K562 (cell line): ENCODE data around the gene MYH9. TPM values are rescaled to one million over a fixed set of nuclear protein-coding genes. Genes with fewer than 3 reads are reported as not detected.

Experiments used
- ATAC-seq: fragments of 200-7000 bp; cut with Tn5 transposase; 3 replicates; pipeline ENCODE4 v1.9.1; 2020; ENCODE audit warnings: moderate library complexity
- BruUV-seq: library from RNA; stranded (reverse); fragments of 400-500 nt; replicated peaks from 2 replicates; lab custom pipeline; 2021; lab: Mats Ljungman, UMichigan
- CTCF ChIA-PET: fragments of 300-600 bp; formaldehyde crosslinking; extraction: SDS; loops from one replicate; lab custom pipeline; 2021; ENCODE audit warnings: low intra/inter-chr PET ratio; lab: Yijun Ruan, JAX
- POLR2A ChIA-PET: fragments of 300-600, 350-650 bp; sonication (Branson Sonifier 250); formaldehyde crosslinking; extraction: SDS; loops from one replicate; lab custom pipeline; 2021; ENCODE audit warnings: antibody characterized with exemption, inconsistent platforms; lab: Yijun Ruan, JAX
- DNase-seq, 4 experiments: peaks; one replicate each; pipeline versions ENCODE4 v3.0.0 to v3.0.0-alpha.2; 2011 to 2018; ENCODE audit warnings: low spot score in 3 of 4, mixed read lengths in 3 of 4; ENCODE audit errors: extremely low read depth in 1 of 4
- FAIRE-seq: peaks from 2 replicates; lab custom pipeline; 2011; peaks lifted over from hg19 to GRCh38; lab: Jason Lieb, UNC
- H2AFZ ChIP-seq: 2 replicates; pipeline ENCODE4 v1.6.0; 2011; ENCODE audit warnings: low read depth, low read length, control low read depth, inconsistent platforms
- H3K27ac ChIP-seq: fragments of 200-600 bp; 3 replicates; pipeline ENCODE4 v1.8.0; 2011; ENCODE audit warnings: low read depth, mild to moderate bottlenecking, control low read depth, inconsistent platforms, low read length, moderate library complexity, mixed read lengths; ENCODE audit errors: extremely low read depth
- H3K27me3 ChIP-seq, 2 experiments: fragments of 300-600 bp in 1 of 2; 2 replicates in 1 of 2; 3 replicates in 1 of 2; pipeline versions ENCODE4 v1.6.0 to v1.8.0; 2011; ENCODE audit warnings: inconsistent platforms in 2 of 2, low read length in 2 of 2, mild to moderate bottlenecking in 1 of 2, mixed read lengths in 1 of 2, moderate library complexity in 1 of 2; ENCODE audit not compliant: control insufficient read depth in 2 of 2, insufficient read depth in 2 of 2
- H3K36me3 ChIP-seq: fragments of 300-600 bp; 3 replicates; pipeline ENCODE4 v1.8.0; 2011; ENCODE audit warnings: mild to moderate bottlenecking, low read length, inconsistent platforms; ENCODE audit not compliant: control insufficient read depth, insufficient read depth
- H3K4me1 ChIP-seq, 2 experiments: fragments of 200-600 bp in 1 of 2; replicated peaks in 1 of 2; 2 replicates in 1 of 2; 3 replicates in 1 of 2; pipeline versions ENCODE4 v1.5.1 to v1.8.0; 2011; ENCODE audit warnings: inconsistent platforms in 2 of 2, low read length in 2 of 2, mild to moderate bottlenecking in 1 of 2, mixed read lengths in 1 of 2, moderate library complexity in 1 of 2; ENCODE audit not compliant: control insufficient read depth in 2 of 2, insufficient read depth in 2 of 2
- H3K4me2 ChIP-seq: 2 replicates; pipeline ENCODE4 v1.6.1; 2011; ENCODE audit warnings: low read length, control low read depth, inconsistent platforms, mixed read lengths; ENCODE audit not compliant: insufficient read depth
- H3K4me3 ChIP-seq: fragments of 200-600 bp; sonication (generic), shearing (Covaris generic); 2 replicates; pipeline ENCODE4 v1.5.1; 2016; ENCODE audit warnings: control low read depth, inconsistent platforms
- H3K79me2 ChIP-seq: fragments of 200-600 bp; 3 replicates; pipeline ENCODE4 v1.8.0; 2011; ENCODE audit warnings: low read length, inconsistent platforms; ENCODE audit not compliant: control insufficient read depth, insufficient read depth
- H3K9ac ChIP-seq, 2 experiments: 2 replicates each; pipeline versions ENCODE4 v1.6.0 to v1.6.1; 2011; ENCODE audit warnings: low read depth in 2 of 2, low read length in 2 of 2, control low read depth in 1 of 2, inconsistent platforms in 1 of 2, mild to moderate bottlenecking in 1 of 2, mixed read lengths in 1 of 2; ENCODE audit not compliant: insufficient read depth in 1 of 2
- H3K9me1 ChIP-seq: one replicate; pipeline ENCODE4 v1.6.0; 2011; ENCODE audit warnings: inconsistent platforms, mild to moderate bottlenecking, low read length, moderate library complexity; ENCODE audit not compliant: control insufficient read depth, insufficient read depth
- H3K9me3 ChIP-seq: replicated peaks from 2 replicates; pipeline ENCODE4 v1.5.1; 2011; ENCODE audit warnings: low read depth, low read length, inconsistent platforms; ENCODE audit not compliant: control insufficient read depth, insufficient read depth
- H4K20me1 ChIP-seq: replicated peaks from 2 replicates; pipeline ENCODE4 v1.6.1; 2011; ENCODE audit warnings: low read length, inconsistent platforms, mixed read lengths; ENCODE audit not compliant: control insufficient read depth, insufficient read depth
- ATF7 ChIP-seq: fragments of 450-650 bp; IDR thresholded peaks from 2 replicates; pipeline ENCODE4 v1.7.1; 2014; ENCODE audit warnings: mild to moderate bottlenecking, moderate library complexity
- HCFC1 ChIP-seq: IDR thresholded peaks from 2 replicates; pipeline ENCODE4 v1.6.1; 2012; ENCODE audit warnings: low read depth, low read length, improper control_type of control experiment
- NR2F6 ChIP-seq: fragments of 450-650 bp; formaldehyde crosslinking; IDR thresholded peaks from 2 replicates; pipeline ENCODE4 v1.4.0; 2020; ENCODE audit warnings: mild to moderate bottlenecking
- OTX1 ChIP-seq: fragments of 450-650 bp; formaldehyde crosslinking; IDR thresholded peaks from 2 replicates; pipeline ENCODE4 v1.4.0; 2022; ENCODE audit warnings: mild to moderate bottlenecking
- PRMT5 ChIP-seq: sonication (generic); formaldehyde crosslinking; IDR thresholded peaks from 2 replicates; pipeline ENCODE4 v1.5.0; 2020; ENCODE audit warnings: missing genetic modification reagents
- RAD51 ChIP-seq: fragments of 450-650 bp; IDR thresholded peaks from 2 replicates; pipeline ENCODE4 v1.7.1; 2016; ENCODE audit warnings: low read depth, mild to moderate bottlenecking, borderline replicate concordance
- SIRT6 ChIP-seq: IDR thresholded peaks from one replicate; pipeline ENCODE4 v1.6.1; 2012; ENCODE audit warnings: low read depth, mild to moderate bottlenecking, control low read depth, inconsistent platforms, low read length, moderate library complexity
- TGIF2 ChIP-seq: sonication (generic); formaldehyde crosslinking; IDR thresholded peaks from 2 replicates; pipeline ENCODE4 v1.8.1; 2022; ENCODE audit warnings: mild to moderate bottlenecking, missing genetic modification reagents, moderate library complexity
- U2AF1 ChIP-seq: fragments of 200-400 bp; formaldehyde crosslinking; optimal IDR thresholded peaks from 2 replicates; pipeline ENCODE3; 2017; ENCODE audit warnings: mild to moderate bottlenecking, low read depth, low read length, moderate library complexity
- ZEB2 ChIP-seq: fragments of 450-650 bp; IDR thresholded peaks from 2 replicates; pipeline ENCODE4 v1.6.1; 2016
- ZNF717 ChIP-seq: fragments of 250-450 bp; sonication (Bioruptor Pico); IDR thresholded peaks from 2 replicates; pipeline ENCODE4 v1.5.0; 2021
- WGBS: fragments of 100-300 bp; shearing (Covaris generic); methylation state at CpG from one replicate; pipeline ENCODE4 v1.1.6; 2016; ENCODE audit warnings: low coverage, mixed read lengths; ENCODE audit not compliant: insufficient coverage; ENCODE audit errors: missing lambda C conversion rate; 5-methylcytosine and 5-hydroxymethylcytosine counted together
- in situ Hi-C: fragments of 300-500 bp; cut with MboI; formaldehyde crosslinking; loops from 4 replicates; pipeline ENCODE4 v1.15.0; 2018; ENCODE audit warnings: inconsistent platforms, mixed read lengths
- intact Hi-C: fragments of 100-400 bp; cut with micrococcal nuclease; formaldehyde crosslinking; loops from 2 replicates; pipeline ENCODE4 v1.14.2; 2022
- polyA plus RNA-seq, 8 experiments: library from polyadenylated mRNA; depleted of rRNA in 4 of 8; stranded (reverse) in 5 of 8; unstranded in 3 of 8; fragments of >200 nt; fragmentation: Nextera tagmentation in 2 of 8; fragmentation: Illumina TruSeq in 1 of 8; extraction: Ambion mirVana in 2 of 8; extraction: Trizol in 1 of 8; gene quantifications; 2 replicates each; pipeline versions ENCODE4 v1.2.1 to v1.2.3, GENCODE V29; 2011 to 2014; ENCODE audit warnings: inconsistent platforms in 1 of 8, missing spikeins in 1 of 8
- total RNA-seq, 7 experiments: library from RNA; depleted of rRNA in 6 of 7; stranded (reverse); fragments of >200 nt in 6 of 7; fragmentation: Illumina TruSeq in 2 of 7; extraction: Trizol in 2 of 7; gene quantifications; 2 replicates each; pipeline versions ENCODE4 v1.2.1 to v1.2.3, GENCODE V29; 2011 to 2021; ENCODE audit warnings: low replicate concordance in 1 of 7
- TF ChIP-seq, protein P1 (sequence below): IDR thresholded peaks from 2 replicates; pipeline ENCODE4 v1.6.1; 2014; ENCODE audit warnings: antibody characterized with exemption
- TF ChIP-seq, protein P2 (sequence below): fragments of 450-650 bp; IDR thresholded peaks from 2 replicates; pipeline ENCODE4 v1.6.1; 2016; ENCODE audit warnings: low read depth, mild to moderate bottlenecking, moderate library complexity
- TF ChIP-seq, protein P3 (sequence below): fragments of 200-800 bp; sonication (Bioruptor generic); IDR thresholded peaks from 2 replicates; pipeline ENCODE4 v1.6.1; 2016; ENCODE audit warnings: missing genetic modification characterization, missing compliant biosample characterization

The MYH9 gene
- total and polyA plus RNA-seq, 9 of the 15 experiments (the other 6 are each of a cell fraction or from before 2014, with no cell fraction given) = 0.71 to 111 (median 24.6) TPM

DNA sequence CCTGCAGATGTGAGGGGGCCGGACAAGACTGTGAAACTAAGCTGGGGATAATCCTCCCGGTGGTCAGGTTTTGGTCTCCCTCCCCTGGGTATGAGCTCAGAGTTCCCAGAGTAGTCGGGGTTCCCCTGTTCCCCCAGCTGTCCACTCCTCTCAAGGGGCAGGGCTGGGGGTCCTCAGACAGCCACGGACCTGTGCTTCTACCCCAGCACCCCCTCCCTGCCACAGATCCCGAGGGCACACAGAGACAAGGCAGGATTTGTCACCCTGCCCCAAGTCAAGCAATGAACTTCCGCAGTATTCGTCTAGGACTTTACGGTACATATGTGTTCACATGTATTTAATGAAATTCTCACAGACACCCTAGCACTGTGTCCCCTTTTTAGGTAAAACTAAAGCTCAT, 89.6 kb downstream of the MYH9 start (continued):
- TF ChIP-seq, protein P1, sequence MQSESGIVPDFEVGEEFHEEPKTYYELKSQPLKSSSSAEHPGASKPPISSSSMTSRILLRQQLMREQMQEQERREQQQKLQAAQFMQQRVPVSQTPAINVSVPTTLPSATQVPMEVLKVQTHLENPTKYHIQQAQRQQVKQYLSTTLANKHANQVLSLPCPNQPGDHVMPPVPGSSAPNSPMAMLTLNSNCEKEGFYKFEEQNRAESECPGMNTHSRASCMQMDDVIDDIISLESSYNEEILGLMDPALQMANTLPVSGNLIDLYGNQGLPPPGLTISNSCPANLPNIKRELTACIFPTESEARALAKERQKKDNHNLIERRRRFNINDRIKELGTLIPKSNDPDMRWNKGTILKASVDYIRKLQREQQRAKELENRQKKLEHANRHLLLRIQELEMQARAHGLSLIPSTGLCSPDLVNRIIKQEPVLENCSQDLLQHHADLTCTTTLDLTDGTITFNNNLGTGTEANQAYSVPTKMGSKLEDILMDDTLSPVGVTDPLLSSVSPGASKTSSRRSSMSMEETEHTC = no peak

DNA sequence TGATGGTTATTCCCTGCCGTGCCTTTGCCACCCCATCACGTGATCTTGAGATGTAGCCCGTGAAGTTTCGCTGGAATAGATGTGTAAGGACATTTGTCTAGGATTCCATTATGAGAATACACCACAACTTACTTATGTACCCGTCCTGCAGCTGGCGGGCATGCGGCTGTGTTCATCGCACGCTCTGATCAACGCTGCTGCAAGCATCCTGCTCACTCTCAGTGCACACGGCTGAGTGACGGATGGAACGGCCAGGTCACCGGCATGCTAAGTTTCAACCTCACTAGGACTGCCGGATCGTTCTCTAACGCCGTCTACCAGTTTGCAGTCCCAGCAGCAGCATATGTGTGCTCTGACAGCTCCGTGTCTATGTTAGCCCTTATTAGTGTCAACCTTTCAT, 90.2 kb downstream of the MYH9 start:
- ChIA-PET CTCF (interaction anchor here (0.7 kb wide), 1 partner anchor 126 kb away, joined by 3 read pairs; no protein-coding TSS in a partner anchor), POLR2A (interaction anchor here (0.7 kb wide), 1 partner anchor 12 kb away, joined by 3 read pairs; no protein-coding TSS in a partner anchor)
- Histone ChIP-seq H3K4me1 (no peaks in the 10 kb centered on the region; a peak in 1 of 5 replicates), H2AFZ (no peak overlapping the region), H3K4me2 (no peak overlapping the region), H4K20me1 (no peaks in the 10 kb centered on the region; the same call in 1 of the 2 replicates), H3K27ac (no peak overlapping the region), H3K4me3 (no peak overlapping the region), H3K9ac (no peak overlapping the region), H3K36me3 (peaks cover 92% of the 10 kb centered on the region; the same call in 2 of the 3 replicates), H3K79me2 (no peaks in the 10 kb centered on the region), H3K27me3 (no peaks in the 10 kb centered on the region), H3K9me3 (no peaks in the 10 kb centered on the region), H3K9me1 (no peaks in the 10 kb centered on the region)
- ATAC-seq (no peak), FAIRE-seq (no peak), DNase-seq (no peak)
- TF ChIP-seq NR2F6 (CRISPR knock-in tag) = no peak
- no peak for TF ChIP-seq PRMT5 (CRISPR knock-in tag)
- TF ChIP-seq ATF7 = no peak
- no peak for TF ChIP-seq SIRT6
- no peak for TF ChIP-seq ZEB2
- no peak for TF ChIP-seq U2AF1
- TF ChIP-seq TGIF2 (CRISPR knock-in tag) = no peak
- TF ChIP-seq, protein P2, sequence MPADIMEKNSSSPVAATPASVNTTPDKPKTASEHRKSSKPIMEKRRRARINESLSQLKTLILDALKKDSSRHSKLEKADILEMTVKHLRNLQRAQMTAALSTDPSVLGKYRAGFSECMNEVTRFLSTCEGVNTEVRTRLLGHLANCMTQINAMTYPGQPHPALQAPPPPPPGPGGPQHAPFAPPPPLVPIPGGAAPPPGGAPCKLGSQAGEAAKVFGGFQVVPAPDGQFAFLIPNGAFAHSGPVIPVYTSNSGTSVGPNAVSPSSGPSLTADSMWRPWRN = no peak
- TF ChIP-seq RAD51 = no peak
- TF ChIP-seq, protein P3, sequence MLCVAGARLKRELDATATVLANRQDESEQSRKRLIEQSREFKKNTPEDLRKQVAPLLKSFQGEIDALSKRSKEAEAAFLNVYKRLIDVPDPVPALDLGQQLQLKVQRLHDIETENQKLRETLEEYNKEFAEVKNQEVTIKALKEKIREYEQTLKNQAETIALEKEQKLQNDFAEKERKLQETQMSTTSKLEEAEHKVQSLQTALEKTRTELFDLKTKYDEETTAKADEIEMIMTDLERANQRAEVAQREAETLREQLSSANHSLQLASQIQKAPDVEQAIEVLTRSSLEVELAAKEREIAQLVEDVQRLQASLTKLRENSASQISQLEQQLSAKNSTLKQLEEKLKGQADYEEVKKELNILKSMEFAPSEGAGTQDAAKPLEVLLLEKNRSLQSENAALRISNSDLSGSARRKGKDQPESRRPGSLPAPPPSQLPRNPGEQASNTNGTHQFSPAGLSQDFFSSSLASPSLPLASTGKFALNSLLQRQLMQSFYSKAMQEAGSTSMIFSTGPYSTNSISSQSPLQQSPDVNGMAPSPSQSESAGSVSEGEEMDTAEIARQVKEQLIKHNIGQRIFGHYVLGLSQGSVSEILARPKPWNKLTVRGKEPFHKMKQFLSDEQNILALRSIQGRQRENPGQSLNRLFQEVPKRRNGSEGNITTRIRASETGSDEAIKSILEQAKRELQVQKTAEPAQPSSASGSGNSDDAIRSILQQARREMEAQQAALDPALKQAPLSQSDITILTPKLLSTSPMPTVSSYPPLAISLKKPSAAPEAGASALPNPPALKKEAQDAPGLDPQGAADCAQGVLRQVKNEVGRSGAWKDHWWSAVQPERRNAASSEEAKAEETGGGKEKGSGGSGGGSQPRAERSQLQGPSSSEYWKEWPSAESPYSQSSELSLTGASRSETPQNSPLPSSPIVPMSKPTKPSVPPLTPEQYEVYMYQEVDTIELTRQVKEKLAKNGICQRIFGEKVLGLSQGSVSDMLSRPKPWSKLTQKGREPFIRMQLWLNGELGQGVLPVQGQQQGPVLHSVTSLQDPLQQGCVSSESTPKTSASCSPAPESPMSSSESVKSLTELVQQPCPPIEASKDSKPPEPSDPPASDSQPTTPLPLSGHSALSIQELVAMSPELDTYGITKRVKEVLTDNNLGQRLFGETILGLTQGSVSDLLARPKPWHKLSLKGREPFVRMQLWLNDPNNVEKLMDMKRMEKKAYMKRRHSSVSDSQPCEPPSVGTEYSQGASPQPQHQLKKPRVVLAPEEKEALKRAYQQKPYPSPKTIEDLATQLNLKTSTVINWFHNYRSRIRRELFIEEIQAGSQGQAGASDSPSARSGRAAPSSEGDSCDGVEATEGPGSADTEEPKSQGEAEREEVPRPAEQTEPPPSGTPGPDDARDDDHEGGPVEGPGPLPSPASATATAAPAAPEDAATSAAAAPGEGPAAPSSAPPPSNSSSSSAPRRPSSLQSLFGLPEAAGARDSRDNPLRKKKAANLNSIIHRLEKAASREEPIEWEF (CRISPR knock-in tag) = no peak
- no peak for TF ChIP-seq HCFC1
- no peak for TF ChIP-seq ZNF717
- TF ChIP-seq OTX1 (CRISPR knock-in tag) = no peak
- no TSS peak for BruUV-seq
- in situ Hi-C loops = loop anchor here (5.0 kb wide), 1 partner anchor 170 kb away; no protein-coding TSS in a partner anchor
- 94% methylated on average over 10 of the region's 19 CpGs for whole genome bisulfite sequencing
- intact Hi-C loops = no loop called here
